ENCODE data around the gene PTTG1. TPM values are rescaled to one million over a fixed set of nuclear protein-coding genes. Genes with fewer than 3 reads are reported as not detected.
A peak's percentile ranks its signal among the peaks of the same experiment; 100 is the strongest.

PTTG1 gene
- total and polyA plus RNA-seq, 4 donors: 0.75 to 84.0 (median 5.6) TPM

- 65% methylated on average over 4 of the region's 4 CpGs for WGBS
- peak overlapping the region; percentile 69 to 97 for H3K9ac ChIP-seq (ENCODE audit: low read depth in 1 of 2, low read length in 2 of 2)
- no peaks in the 10 kb centered on the region for H3K27me3 ChIP-seq (ENCODE audit: control insufficient read depth in 4 of 4, insufficient read depth in 4 of 4, low read length in 3 of 4)
- H3K4me1 ChIP-seq (ENCODE audit: control insufficient read depth in 4 of 4, insufficient read depth in 4 of 4, low read length in 3 of 4): peaks cover 0 to 13% (median 7%) of the 10 kb centered on the region in 4 donors
- H3K9me3 ChIP-seq (ENCODE audit: control insufficient read depth in 4 of 4, low read length in 3 of 4): no peaks in the 10 kb centered on the region
- TF ChIP-seq FOXA1 (IDR thresholded peaks at IDR 0.05): no peak
- no peak for TF ChIP-seq NR2F2 (IDR thresholded peaks at IDR 0.05)
- no peak for TF ChIP-seq TAF1 (conservative IDR thresholded peaks at IDR 0.05)
- TF ChIP-seq REST (IDR thresholded peaks at IDR 0.05): no peak
- no peak for TF ChIP-seq EGR1 (IDR thresholded peaks at IDR 0.05; ENCODE audit: low read depth in 2 of 2)
- TF ChIP-seq SP1 (IDR thresholded peaks at IDR 0.05): no peak
- TF ChIP-seq RAD21 (IDR thresholded peaks at IDR 0.05): no peak
- TF ChIP-seq CTCF (IDR thresholded peaks at IDR 0.05; ENCODE audit: low read depth, low read length, missing input control): no peak
- no peak for TF ChIP-seq ZBTB33 (IDR thresholded peaks at IDR 0.05)
- no peak for TF ChIP-seq HNF4G (IDR thresholded peaks at IDR 0.05)
- TF ChIP-seq ATF3 (IDR thresholded peaks at IDR 0.05): no peak
- TF ChIP-seq GABPA (IDR thresholded peaks at IDR 0.05 in 1 of 2, conservative IDR thresholded peaks at IDR 0.05 in 1 of 2): no peak
- no peak for DNase-seq (ENCODE audit: low spot score)
- no peak overlapping the region for H3K27ac ChIP-seq (ENCODE audit: low read depth in 1 of 2, low read length in 2 of 2)
- H3K36me3 ChIP-seq (ENCODE audit: control insufficient read depth in 4 of 4, insufficient read depth in 3 of 4, low read depth in 1 of 4, low read length in 3 of 4): peaks cover 0 to 22% (median 17%) of the 10 kb centered on the region in 4 donors
- H3K4me3 ChIP-seq (ENCODE audit: low read depth in 1 of 3, low read length in 3 of 3): no peak overlapping the region
These were observed 22.8 kb upstream of the PTTG1 start for GRCh38 chr5:160398806-160399205.

- peak within 1 kb of the TSS; percentile 69 to 97 for H3K9ac ChIP-seq (ENCODE audit: low read depth in 1 of 2, low read length in 2 of 2)
- H3K4me1 ChIP-seq (ENCODE audit: control insufficient read depth in 4 of 4, insufficient read depth in 4 of 4, low read length in 3 of 4): peaks cover 0 to 13% (median 7%) of the 10 kb centered on the region in 4 donors
- TF ChIP-seq HNF4A (conservative IDR thresholded peaks at IDR 0.05) (no peak), GABPA (IDR thresholded peaks at IDR 0.05 in 1 of 2, conservative IDR thresholded peaks at IDR 0.05 in 1 of 2) (peak in 1 of 2 donors; percentile 52)
- no peaks in the 10 kb centered on the region for H3K27me3 ChIP-seq (ENCODE audit: control insufficient read depth in 4 of 4, insufficient read depth in 4 of 4, low read length in 3 of 4)
- peaks cover 2 to 31% (median 26%) of the 10 kb centered on the region in 4 donors for H3K36me3 ChIP-seq (ENCODE audit: control insufficient read depth in 4 of 4, insufficient read depth in 3 of 4, low read depth in 1 of 4, low read length in 3 of 4)
- H3K9me3 ChIP-seq (ENCODE audit: control insufficient read depth in 4 of 4, low read length in 3 of 4): no peaks in the 10 kb centered on the region
- 2% methylated on average over 41 of the region's 41 CpGs for WGBS
- peak within 1 kb of the TSS; percentile 56 to 67 for H3K27ac ChIP-seq (ENCODE audit: low read depth in 1 of 2, low read length in 2 of 2)
- H3K4me3 ChIP-seq (ENCODE audit: low read depth in 1 of 3, low read length in 3 of 3): peak within 1 kb of the TSS; percentile 85 to 96 (median 90)
- DNase-seq (ENCODE audit: low spot score): peak; percentile 85
These were observed 22.0 kb upstream of the PTTG1 start, which contains the start of gene FAM200C for GRCh38 chr5:160399402-160400353. TSS of gene FAM200C (minus strand) at chr5:160400054. CDS start at chr5:160395490, 4,564 bp downstream.

All from liver (tissue), 9 donors.